ENCODE measurements around the gene PSMA1. TPM values are rescaled to one million over a fixed set of nuclear protein-coding genes. Genes with fewer than 3 reads are reported as not detected.

The PSMA1 gene
- total RNA-seq, 6 donors from 2014 or later, result 66.1 to 113 (median 101) TPM

DNA sequence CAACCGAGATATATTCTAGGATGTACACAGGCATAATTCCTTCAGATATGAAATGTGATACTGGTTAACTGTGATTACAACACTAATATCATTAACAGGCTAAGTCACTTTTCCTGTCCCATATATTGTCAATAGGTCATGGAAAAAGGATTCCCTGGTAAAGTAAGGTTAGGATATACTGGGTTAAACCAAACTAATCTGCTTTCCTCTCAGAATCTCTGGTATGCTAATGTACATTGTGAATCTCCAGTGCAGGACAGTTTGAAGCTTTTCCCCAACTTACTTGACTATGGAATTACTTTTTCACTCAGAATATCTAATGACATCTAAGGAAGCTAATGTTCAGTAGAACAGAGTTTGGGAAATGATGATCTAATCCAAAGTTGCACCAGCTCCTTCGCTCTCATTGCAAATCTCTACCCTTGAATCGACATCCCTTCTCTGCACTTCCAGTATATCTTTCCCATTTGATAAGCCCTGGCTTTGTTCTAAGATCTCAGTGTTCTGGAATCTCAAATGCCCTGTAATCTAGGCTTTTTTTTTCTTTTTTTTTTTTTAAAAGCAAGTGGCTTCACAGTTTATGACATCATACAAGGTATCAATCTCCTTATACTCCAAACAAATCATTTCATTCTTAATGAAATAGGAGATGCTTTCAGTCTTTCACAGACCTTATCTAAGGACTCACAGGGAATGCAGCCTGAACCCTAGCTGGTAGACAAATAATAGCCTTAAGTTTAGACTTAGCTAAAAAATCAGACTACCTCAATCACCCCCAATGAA is 64.3 kb downstream of the PSMA1 start:
- Histone ChIP-seq H3K27ac (peak overlapping the region in 1 of 4 donors; percentile 2), H3K4me1 (no peaks in the 10 kb centered on the region), H3K9me3 (no peaks in the 10 kb centered on the region), H3K4me3 (no peak overlapping the region), H3K27me3 (no peaks in the 10 kb centered on the region), H3K36me3 (peaks cover 4 to 75% (median 30%) of the 10 kb centered on the region in 4 donors)
- peak in 1 of 2 donors; percentile 56 for ATAC-seq (ENCODE audit: low FRiP score in 2 of 2)
- DNase-seq, result no peak
- TF ChIP-seq EP300 (IDR thresholded peaks at IDR 0.05), result no peak
- TF ChIP-seq POLR2AphosphoS5 (IDR thresholded peaks at IDR 0.05), result no peak
- no peak for TF ChIP-seq POLR2A (IDR thresholded peaks at IDR 0.05)
- no peak for TF ChIP-seq CTCF (IDR thresholded peaks at IDR 0.05)
- 86 to 88% methylated on average over 3 of the region's 3 CpGs for WGBS, 2 donors

Small RNA genes lying within 50 kb of the gene (small RNA-seq; reads per million reads assigned to genes)
- gene RNU7-49P, result 0 reads per million in 4 donors

Other genes with a start within 250 kb of the PSMA1 start
- 10 to 100 TPM; 23.0 to 70.4 (median 40.2) TPM for gene RRAS2, start 161.2 kb downstream of the PSMA1 start, total RNA-seq
- gene COPB1, start 20.6 kb downstream of the PSMA1 start, total RNA-seq, result 100 to 1,000 TPM in 1 of 6 donors, 10 to 100 TPM in 5; 56.2 to 139 (median 84.2) TPM
- 10 to 100 TPM; 19.3 to 62.7 (median 25.2) TPM for gene PDE3B, start 123.4 kb upstream of the PSMA1 start, total RNA-seq